Measurements from ENCODE around the gene AQP3. TPM values are rescaled to one million over a fixed set of nuclear protein-coding genes. Genes with fewer than 3 reads are reported as not detected.

AQP3 gene
- total RNA-seq, 2 experiments from 2014 or later, result 2.8 to 10.4 TPM

DNA sequence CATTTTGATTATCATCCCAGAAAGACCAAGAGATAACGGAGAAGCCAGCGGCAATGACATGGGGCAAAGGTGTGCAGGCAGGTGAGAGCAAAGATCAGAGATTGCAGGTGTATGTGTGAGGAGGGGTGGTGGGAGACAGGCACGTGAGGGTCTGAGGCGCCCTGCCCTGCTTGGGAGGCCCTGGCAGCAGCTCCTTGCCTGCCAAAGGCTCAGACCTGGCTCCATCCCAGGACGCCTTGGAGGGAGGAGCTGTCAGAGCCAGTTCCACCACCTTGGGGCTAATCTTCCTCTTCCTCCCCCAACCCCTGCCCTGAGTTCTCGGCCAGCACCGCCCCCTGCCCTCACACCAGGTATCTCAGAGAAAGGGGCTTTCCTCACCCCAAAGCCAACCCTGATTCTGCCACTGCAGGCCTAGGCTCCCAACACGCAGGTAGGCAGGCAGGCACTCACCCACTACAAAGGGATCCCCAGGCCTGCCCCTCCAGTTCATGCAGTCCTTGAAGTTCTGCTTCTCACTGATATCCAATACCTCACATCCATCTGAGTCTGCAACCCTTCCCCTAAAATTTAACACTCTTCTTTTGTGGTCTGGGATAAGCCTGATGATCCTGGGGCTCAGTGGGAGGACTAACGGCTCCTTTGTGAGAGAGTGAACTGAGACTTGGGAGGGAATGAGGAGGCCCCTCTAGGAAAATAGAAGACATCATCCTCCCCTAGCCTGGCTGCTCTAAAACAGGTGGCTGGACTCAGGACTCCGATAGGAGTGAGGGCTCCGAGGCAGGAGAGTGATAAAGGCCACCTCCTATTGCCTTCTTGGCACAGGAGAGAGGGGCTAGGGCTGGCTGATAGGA lies 1.8 kb downstream of the AQP3 start:
- H3K27ac Mint-ChIP-seq, result peak overlapping the region; percentile 88
- DNase-seq, result no peak

DNA sequence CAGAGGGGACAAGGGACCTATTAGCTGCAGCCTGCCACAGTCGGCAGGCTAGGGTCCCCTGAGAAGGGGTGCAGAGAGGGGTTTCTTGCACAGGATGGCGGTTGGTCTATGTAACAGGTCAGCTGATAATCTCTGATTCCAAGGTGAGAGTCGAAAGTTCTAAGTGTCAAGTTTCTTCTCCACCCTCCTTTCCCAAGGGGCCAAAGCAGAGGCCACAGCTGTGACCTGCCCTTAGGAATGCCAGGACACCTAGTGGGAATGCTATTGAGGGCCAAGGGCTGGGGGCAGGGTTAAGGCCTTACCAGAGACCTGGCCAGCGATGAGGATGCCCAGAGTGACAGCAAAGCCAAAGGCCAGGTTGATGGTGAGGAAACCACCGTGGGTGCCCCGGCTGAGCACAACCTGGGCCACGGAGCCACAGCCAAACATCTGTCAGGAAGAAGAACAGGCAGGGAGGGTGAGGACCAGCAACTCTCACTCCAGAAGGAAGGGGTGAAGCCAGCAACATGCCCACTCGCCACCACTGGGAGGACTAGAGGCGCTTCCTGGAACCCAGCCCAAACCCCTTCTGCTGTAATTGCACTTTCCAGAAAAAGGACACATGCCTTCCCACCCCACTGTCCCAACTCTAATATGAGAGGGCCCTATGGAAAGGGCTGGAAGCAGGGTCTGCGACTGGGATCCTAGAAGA lies 3.8 kb downstream of the AQP3 start:
- Mint-ChIP-seq H3K4me1 (peaks cover 35% of the 10 kb centered on the region), H3K27ac (no peak overlapping the region), H3K9me3 (ENCODE audit: low read depth) (no peaks in the 10 kb centered on the region), H3K4me3 (no peak overlapping the region), H3K36me3 (no peaks in the 10 kb centered on the region), H3K27me3 (no peaks in the 10 kb centered on the region)
- ATAC-seq, result no peak
- no peak for DNase-seq
- CTCF ChIA-PET, result interaction anchor here (1.1 to 3.1 kb wide), 3 partner anchors 9 to 28 kb away, joined by 6 to 20 read pairs (median 6); no protein-coding TSS in a partner anchor

More for the DNA sequence above, 1.8 kb downstream of the AQP3 start:
- Mint-ChIP-seq H3K4me3 (peak overlapping the region; percentile 78), H3K9me3 (ENCODE audit: low read depth) (no peaks in the 10 kb centered on the region), H3K27me3 (no peaks in the 10 kb centered on the region), H3K36me3 (no peaks in the 10 kb centered on the region), H3K4me1 (peaks cover 36% of the 10 kb centered on the region)
- CTCF ChIA-PET, result interaction anchor here (1.0 to 1.3 kb wide), 4 partner anchors 8 to 28 kb away, joined by 3 to 5 read pairs (median 3); no protein-coding TSS in a partner anchor
- no peak for ATAC-seq

DNA sequence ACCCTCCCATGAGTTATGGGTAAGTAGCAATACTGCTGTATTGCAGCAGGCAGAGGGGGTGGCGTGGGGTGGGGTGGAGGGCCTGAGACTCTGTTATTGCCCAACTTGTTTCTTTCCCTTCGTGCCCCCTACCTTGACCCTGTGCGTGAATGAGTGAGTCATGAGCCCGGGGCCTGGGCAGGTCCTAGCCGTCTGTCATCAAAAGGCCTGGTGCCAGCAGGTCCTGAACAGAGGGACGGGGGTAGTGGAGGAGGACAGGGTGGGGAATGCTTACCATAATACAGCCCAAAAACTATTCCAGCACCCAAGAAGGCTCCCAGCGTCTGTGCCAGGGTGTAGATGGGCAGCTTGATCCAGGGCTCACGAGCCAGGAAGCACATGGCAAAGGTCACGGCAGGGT lies 4.3 kb downstream of the AQP3 start:
- no peaks in the 10 kb centered on the region for H3K27me3 Mint-ChIP-seq
- H3K36me3 Mint-ChIP-seq, result no peaks in the 10 kb centered on the region
- DNase-seq (no peak), ATAC-seq (no peak)
- H3K4me3 Mint-ChIP-seq, result no peak overlapping the region
- no peak overlapping the region for H3K27ac Mint-ChIP-seq
- peaks cover 30% of the 10 kb centered on the region for H3K4me1 Mint-ChIP-seq
- CTCF ChIA-PET, result interaction anchor here (1.1 to 3.1 kb wide), 3 partner anchors 10 to 28 kb away, joined by 6 to 20 read pairs (median 6); no protein-coding TSS in a partner anchor
- H3K9me3 Mint-ChIP-seq (ENCODE audit: low read depth), result no peaks in the 10 kb centered on the region

DNA sequence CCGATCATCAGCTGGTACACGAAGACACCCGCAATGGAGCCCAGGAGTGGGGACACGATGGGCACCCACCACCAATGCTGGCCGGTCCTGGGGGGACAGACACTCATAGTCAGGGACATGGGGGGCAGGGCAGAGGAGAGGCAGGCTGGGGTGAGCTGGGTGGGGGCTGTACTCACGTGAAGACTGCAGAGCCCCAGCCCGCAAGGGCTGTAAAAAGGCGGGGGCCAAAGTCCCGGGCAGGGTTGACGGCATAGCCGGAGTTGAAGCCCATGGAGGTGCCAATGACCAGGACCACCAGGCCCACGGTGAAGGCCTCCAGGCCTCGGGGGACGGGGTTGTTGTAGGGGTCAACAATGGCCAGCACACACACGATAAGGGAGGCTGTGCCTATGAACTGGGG lies 5.3 kb downstream of the AQP3 start:
- no peaks in the 10 kb centered on the region for H3K27me3 Mint-ChIP-seq
- no peak for ATAC-seq
- DNase-seq, result no peak
- H3K27ac Mint-ChIP-seq, result no peak overlapping the region
- no peaks in the 10 kb centered on the region for H3K36me3 Mint-ChIP-seq
- CTCF ChIA-PET, result interaction anchor here (2.1 to 3.1 kb wide), 2 partner anchors 11 to 24 kb away, joined by 6 to 20 read pairs; no protein-coding TSS in a partner anchor
- no peaks in the 10 kb centered on the region for H3K9me3 Mint-ChIP-seq (ENCODE audit: low read depth)
- H3K4me1 Mint-ChIP-seq, result peaks cover 29% of the 10 kb centered on the region
- H3K4me3 Mint-ChIP-seq, result no peak overlapping the region

DNA sequence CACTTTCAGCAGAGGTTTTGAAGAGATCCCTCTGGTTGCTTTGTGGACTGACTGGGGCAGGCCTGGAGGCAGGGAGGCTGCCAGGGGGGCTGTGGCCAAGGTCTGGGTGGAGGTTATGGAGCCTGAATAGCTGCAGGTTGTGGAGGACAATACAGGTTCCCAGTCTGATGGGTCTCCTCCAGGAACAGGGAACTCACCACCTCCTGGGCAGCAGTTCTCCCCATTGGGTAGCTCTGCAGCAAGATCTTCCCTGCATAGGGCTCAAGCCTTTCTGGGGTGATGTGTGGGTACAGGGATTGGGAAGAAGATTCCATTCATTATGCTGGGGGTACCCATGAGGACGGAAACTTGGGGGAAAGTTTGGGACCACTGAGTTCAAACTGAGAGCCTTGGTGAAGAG lies 6.8 kb downstream of the AQP3 start:
- Mint-ChIP-seq H3K36me3 (no peaks in the 10 kb centered on the region), H3K27me3 (no peaks in the 10 kb centered on the region), H3K27ac (no peak overlapping the region), H3K4me3 (no peak overlapping the region), H3K4me1 (peaks cover 14% of the 10 kb centered on the region), H3K9me3 (ENCODE audit: low read depth) (no peaks in the 10 kb centered on the region)
- ATAC-seq, result no peak
- CTCF ChIA-PET, result interaction anchor here (1.0 to 2.0 kb wide), 5 partner anchors 11 to 26 kb away, joined by 4 to 8 read pairs (median 5); no protein-coding TSS in a partner anchor
- no peak for DNase-seq

DNA sequence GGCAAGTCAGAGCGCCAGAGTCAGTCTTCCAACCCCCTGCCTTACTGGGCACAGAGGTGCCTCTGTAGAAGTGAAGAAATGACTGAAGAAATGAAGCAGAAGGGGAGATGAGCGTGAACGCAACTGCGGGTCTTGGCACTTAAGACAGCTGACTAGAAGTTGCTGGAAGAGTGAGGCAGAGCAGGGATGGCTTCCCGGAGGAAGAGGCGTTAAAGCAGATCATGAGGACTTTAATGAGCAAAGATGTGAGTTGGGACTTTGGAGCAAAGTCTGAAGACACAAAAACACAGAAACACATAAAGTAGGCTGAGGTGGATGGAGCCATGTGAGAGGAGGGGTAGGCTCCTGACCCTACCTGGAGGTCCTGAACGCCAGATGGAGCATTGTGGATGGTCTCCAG lies 7.2 kb downstream of the AQP3 start:
- peaks cover 12% of the 10 kb centered on the region for H3K4me1 Mint-ChIP-seq
- no peaks in the 10 kb centered on the region for H3K36me3 Mint-ChIP-seq
- no peak for DNase-seq
- H3K27me3 Mint-ChIP-seq, result no peaks in the 10 kb centered on the region
- no peak overlapping the region for H3K27ac Mint-ChIP-seq
- no peak overlapping the region for H3K4me3 Mint-ChIP-seq
- H3K9me3 Mint-ChIP-seq (ENCODE audit: low read depth), result no peaks in the 10 kb centered on the region
- no peak for ATAC-seq
- CTCF ChIA-PET, result interaction anchor here (1.3 to 2.0 kb wide), 3 partner anchors 11 to 26 kb away, joined by 4 to 8 read pairs (median 5); no protein-coding TSS in a partner anchor

DNA sequence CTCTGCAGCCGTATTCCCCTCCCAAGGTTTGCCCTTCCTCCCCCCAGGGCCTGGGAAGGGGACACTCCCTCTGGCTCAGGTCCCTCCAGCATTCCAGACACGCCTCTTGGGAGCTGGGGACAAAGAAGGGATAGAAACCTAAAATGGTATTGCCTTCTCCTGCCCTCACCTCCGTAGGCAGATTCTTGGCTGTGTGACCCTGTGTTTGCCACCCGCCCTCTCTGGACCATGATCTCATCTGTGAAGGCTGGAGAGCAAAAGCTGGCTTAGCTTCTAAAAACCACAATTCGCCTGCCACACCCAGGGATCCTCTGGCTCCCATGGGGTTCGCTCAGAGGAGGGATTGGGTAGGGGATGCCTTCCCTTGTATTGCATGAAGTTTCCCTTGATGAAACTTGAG lies 7.7 kb downstream of the AQP3 start:
- no peaks in the 10 kb centered on the region for H3K27me3 Mint-ChIP-seq
- DNase-seq (no peak), ATAC-seq (no peak)
- CTCF ChIA-PET, result interaction anchor here (0.9 to 2.0 kb wide), 2 partner anchors 13 to 24 kb away, joined by 3 to 8 read pairs; no protein-coding TSS in a partner anchor
- H3K27ac Mint-ChIP-seq, result no peak overlapping the region
- peaks cover 9% of the 10 kb centered on the region for H3K4me1 Mint-ChIP-seq
- H3K36me3 Mint-ChIP-seq, result no peaks in the 10 kb centered on the region
- H3K9me3 Mint-ChIP-seq (ENCODE audit: low read depth), result no peaks in the 10 kb centered on the region
- no peak overlapping the region for H3K4me3 Mint-ChIP-seq

DNA sequence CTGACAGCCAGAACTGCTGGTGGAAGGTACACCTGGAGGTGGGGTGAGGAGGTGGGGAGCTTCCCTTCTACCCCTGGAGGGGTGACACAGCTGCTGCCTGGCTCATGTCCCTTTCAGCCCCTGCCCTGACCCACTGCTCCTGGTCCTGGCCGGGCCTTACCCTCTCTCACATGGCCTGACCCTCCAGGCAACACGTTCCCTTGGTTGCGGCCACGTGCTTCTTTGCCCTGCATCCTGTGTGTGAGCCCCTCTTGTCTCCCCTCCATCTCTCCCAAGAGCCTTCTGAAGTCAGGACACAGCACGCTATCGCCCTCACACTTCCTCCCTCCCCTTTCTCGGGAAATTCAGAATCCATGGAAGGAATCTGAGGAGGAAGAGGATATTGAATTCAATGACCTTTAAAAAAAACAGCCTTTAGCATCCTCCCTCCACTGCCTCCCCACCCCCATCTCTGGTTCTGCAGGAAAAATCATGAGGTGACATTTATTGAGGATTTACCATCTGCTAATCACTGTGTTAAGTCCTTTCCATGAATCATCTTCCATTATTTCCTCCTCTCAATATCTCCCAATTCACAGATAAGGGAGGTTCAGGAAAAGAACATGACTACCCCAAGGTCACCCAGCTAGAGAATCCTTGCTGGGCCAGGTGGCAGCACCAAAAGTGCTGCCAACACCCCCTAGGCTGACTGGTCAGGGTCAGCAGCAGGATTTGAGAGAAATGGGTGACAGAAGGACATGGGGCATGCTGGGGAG lies 8.3 kb downstream of the AQP3 start:
- ATAC-seq, result no peak
- Mint-ChIP-seq H3K27me3 (no peaks in the 10 kb centered on the region), H3K9me3 (ENCODE audit: low read depth) (no peaks in the 10 kb centered on the region), H3K4me3 (no peak overlapping the region), H3K36me3 (no peaks in the 10 kb centered on the region), H3K27ac (no peak overlapping the region), H3K4me1 (peaks cover 11% of the 10 kb centered on the region)
- CTCF ChIA-PET, result interaction anchor here (0.9 to 1.5 kb wide), 3 partner anchors 13 to 28 kb away, joined by 3 to 6 read pairs (median 3); no protein-coding TSS in a partner anchor
- no peak for DNase-seq

DNA sequence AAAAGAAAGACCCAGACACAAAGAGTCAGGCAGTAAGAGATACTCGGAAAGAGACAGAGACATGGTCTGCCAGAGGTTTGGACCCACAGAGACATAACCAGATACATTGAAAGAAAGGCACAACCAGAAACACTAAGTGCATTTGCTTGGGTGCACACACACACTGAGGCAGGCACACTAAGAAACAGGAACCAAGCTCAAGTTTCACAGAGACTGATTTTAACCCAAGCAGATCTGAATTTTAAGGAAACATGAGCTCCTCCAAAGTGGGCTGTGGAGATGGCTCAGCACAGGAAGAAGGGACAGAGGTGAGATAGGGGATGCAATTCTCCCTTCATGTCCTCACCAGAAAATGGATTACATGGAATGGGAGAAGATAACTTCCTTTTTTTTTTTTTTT lies 9.5 kb downstream of the AQP3 start:
- H3K36me3 Mint-ChIP-seq, result no peaks in the 10 kb centered on the region
- H3K27me3 Mint-ChIP-seq, result no peaks in the 10 kb centered on the region
- no peaks in the 10 kb centered on the region for H3K9me3 Mint-ChIP-seq (ENCODE audit: low read depth)
- DNase-seq (no peak), ATAC-seq (no peak)
- H3K4me1 Mint-ChIP-seq, result peaks cover 9% of the 10 kb centered on the region
- H3K27ac Mint-ChIP-seq, result no peak overlapping the region
- CTCF ChIA-PET, result interaction anchor here (0.6 to 3.6 kb wide), 4 partner anchors 14 to 418 kb away, joined by 3 to 14 read pairs (median 4); no protein-coding TSS in a partner anchor
- H3K4me3 Mint-ChIP-seq, result no peak overlapping the region

DNA sequence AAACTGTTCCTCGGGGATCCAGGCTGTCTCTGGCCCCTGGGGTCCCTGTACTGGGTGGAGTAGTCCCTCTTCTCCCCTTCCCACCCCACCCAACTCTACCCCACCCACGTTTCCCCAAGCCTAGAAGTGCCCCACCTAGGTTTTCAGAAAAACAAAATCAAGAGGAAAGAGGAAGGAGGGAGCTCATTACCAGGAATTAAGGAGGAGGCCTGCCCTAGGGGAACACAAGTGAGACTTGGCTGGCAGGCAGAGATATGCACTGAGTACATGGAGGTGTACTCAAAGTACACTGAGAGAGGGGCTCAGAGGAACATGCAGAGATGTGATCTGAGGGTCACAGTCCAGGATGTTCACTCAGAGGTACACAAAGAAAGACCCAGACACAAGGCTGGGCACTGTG lies 10.2 kb downstream of the AQP3 start:
- Mint-ChIP-seq H3K9me3 (ENCODE audit: low read depth) (no peaks in the 10 kb centered on the region), H3K4me1 (peaks cover 9% of the 10 kb centered on the region), H3K4me3 (no peak overlapping the region), H3K27me3 (no peaks in the 10 kb centered on the region), H3K27ac (no peak overlapping the region), H3K36me3 (no peaks in the 10 kb centered on the region)
- ATAC-seq (no peak), DNase-seq (no peak)
- CTCF ChIA-PET, result interaction anchor here (1.0 to 3.6 kb wide), 2 partner anchors 9 to 22 kb away, joined by 3 to 14 read pairs; no protein-coding TSS in a partner anchor

DNA sequence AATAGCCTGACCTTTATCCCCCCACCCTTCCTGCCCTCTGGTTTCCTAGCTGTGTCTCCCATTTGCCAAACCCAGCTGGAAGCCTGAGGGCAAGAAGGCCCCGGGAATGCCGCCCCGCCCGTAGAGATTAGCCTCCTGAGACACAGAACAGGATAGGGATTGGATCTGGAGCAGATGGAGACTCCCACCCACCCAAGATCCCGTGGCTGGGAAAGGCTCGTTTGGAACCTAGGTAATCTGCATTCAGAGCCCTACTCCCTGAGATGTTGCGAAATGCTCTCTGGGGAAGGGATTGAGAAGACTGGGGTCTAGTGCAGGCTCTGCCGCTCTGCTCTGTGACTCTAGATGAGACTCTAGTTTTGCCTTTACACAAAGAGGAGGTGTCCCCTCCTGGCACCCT lies 10.9 kb downstream of the AQP3 start:
- Mint-ChIP-seq H3K36me3 (no peaks in the 10 kb centered on the region), H3K27ac (no peak overlapping the region), H3K9me3 (ENCODE audit: low read depth) (no peaks in the 10 kb centered on the region), H3K4me3 (no peak overlapping the region), H3K4me1 (peaks cover 10% of the 10 kb centered on the region), H3K27me3 (no peaks in the 10 kb centered on the region)
- no peak for DNase-seq
- CTCF ChIA-PET, result interaction anchor here (3.6 kb wide), 1 partner anchor 21 kb away, joined by 14 read pairs; no protein-coding TSS in a partner anchor
- ATAC-seq, result no peak

DNA sequence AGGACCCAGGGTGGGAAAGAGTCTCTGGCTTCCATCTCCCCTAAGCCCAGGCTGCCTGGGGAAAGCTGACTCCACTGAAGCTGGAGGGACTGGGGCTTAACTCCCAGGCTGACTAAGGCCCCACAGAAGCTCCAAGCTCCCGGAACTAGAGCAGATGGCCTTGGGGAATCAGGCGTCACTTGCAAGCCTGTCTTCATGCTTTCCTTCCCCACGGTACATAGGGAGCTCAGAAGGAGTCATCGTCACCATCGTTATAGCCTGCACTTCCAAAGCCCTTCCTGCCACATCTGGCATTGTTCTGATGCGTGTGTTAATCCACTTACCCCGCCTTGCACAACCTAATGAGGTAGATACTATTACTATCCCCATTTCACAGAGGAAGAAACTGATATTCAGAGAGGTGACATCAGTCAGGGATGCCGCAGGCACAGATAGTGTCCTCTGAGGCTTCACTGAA lies 11.5 kb downstream of the AQP3 start:
- peaks cover 11% of the 10 kb centered on the region for H3K4me1 Mint-ChIP-seq
- no peak overlapping the region for H3K27ac Mint-ChIP-seq
- H3K27me3 Mint-ChIP-seq, result no peaks in the 10 kb centered on the region
- no peaks in the 10 kb centered on the region for H3K9me3 Mint-ChIP-seq (ENCODE audit: low read depth)
- ATAC-seq (no peak), DNase-seq (no peak)
- H3K4me3 Mint-ChIP-seq, result no peak overlapping the region
- no peaks in the 10 kb centered on the region for H3K36me3 Mint-ChIP-seq
- CTCF ChIA-PET, result interaction anchor here (0.6 to 3.6 kb wide), 3 partner anchors 21 to 105 kb away, joined by 3 to 14 read pairs (median 5); no protein-coding TSS in a partner anchor

All from activated CD8-positive, alpha-beta memory T cell treated with anti-CD3 and anti-CD28 coated beads, Interleukin-2, amount 10 ng/mL, durations not matched to agents 7 days and 5 days (primary cell).